GM12878 (cell line): Measurements from ENCODE around the gene PAPPA. TPM values are rescaled to one million over a fixed set of nuclear protein-coding genes. Genes with fewer than 3 reads are reported as not detected.

Source experiments
- ATAC-seq: fragments of 200-7000 bp; cut with Tn5 transposase; 3 replicates; pipeline ENCODE4 v1.9.1; 2020; ENCODE audit warnings: mild to moderate bottlenecking, moderate library complexity
- Bru-seq: library from RNA; stranded (reverse); fragments of 400-500 nt; gene quantifications from one replicate; lab custom pipeline; 2021; lab: Mats Ljungman, UMichigan
- BruChase-seq, 2 experiments: library from RNA; stranded (reverse); fragments of 400-500 nt; gene quantifications; one replicate each; lab custom pipeline; 2021; lab: Mats Ljungman, UMichigan
- BruUV-seq: library from RNA; stranded (reverse); fragments of 400-500 nt; replicated peaks from 2 replicates; lab custom pipeline; 2021; lab: Mats Ljungman, UMichigan
- CTCF ChIA-PET: fragments of 300-600 bp; sonication (Branson Sonifier 250); formaldehyde crosslinking; extraction: SDS; loops from one replicate; lab custom pipeline; 2021; ENCODE audit warnings: inconsistent platforms; lab: Yijun Ruan, JAX
- POLR2A ChIA-PET: fragments of 350-600 bp; formaldehyde crosslinking; extraction: SDS; loops from one replicate; lab custom pipeline; 2021; ENCODE audit warnings: inconsistent platforms; lab: Charles Lee
- RAD21 ChIA-PET: fragments of 300-600 bp; sonication (Branson Sonifier 250); formaldehyde crosslinking; loops from one replicate; lab custom pipeline; 2023; ENCODE audit warnings: antibody characterized with exemption; ENCODE audit not compliant: unreplicated experiment; lab: Charles Lee
- SMC1A ChIA-PET: fragments of 300-600 bp; sonication (Branson Sonifier 250); formaldehyde crosslinking; loops from one replicate; lab custom pipeline; 2023; ENCODE audit not compliant: unreplicated experiment, uncharacterized antibody; lab: Charles Lee
- DNase-seq: peaks from one replicate; pipeline ENCODE4 v3.0.0-alpha.2; 2011; ENCODE audit warnings: low read depth, low spot score
- FAIRE-seq: peaks from 3 replicates; lab custom pipeline; 2011; peaks lifted over from hg19 to GRCh38; lab: Jason Lieb, UNC
- H2AFZ ChIP-seq: 2 replicates; pipeline ENCODE4 v1.6.0; 2011; ENCODE audit warnings: low read depth, low read length, control low read depth; ENCODE audit not compliant: control insufficient read depth
- H3K27ac ChIP-seq: 2 replicates; pipeline ENCODE4 v1.5.1; 2011; ENCODE audit warnings: control low read depth; ENCODE audit not compliant: control insufficient read depth, insufficient read depth
- H3K27me3 ChIP-seq, 2 experiments: replicated peaks in 1 of 2; 2 replicates each; pipeline versions ENCODE4 v1.6.0 to v1.6.1; 2011; ENCODE audit warnings: low read length in 1 of 2; ENCODE audit not compliant: control insufficient read depth in 2 of 2, insufficient read depth in 2 of 2
- H3K36me3 ChIP-seq, 2 experiments: 2 replicates each; pipeline ENCODE4 v1.5.1; 2011; ENCODE audit warnings: low read length in 1 of 2; ENCODE audit not compliant: control insufficient read depth in 2 of 2, insufficient read depth in 2 of 2
- H3K4me1 ChIP-seq: 2 replicates; pipeline ENCODE4 v1.6.1; 2011; ENCODE audit warnings: mild to moderate bottlenecking, low read length, moderate library complexity, mixed read lengths; ENCODE audit not compliant: control insufficient read depth, insufficient read depth
- H3K4me2 ChIP-seq: 2 replicates; pipeline ENCODE4 v1.6.0; 2011; ENCODE audit warnings: control low read depth; ENCODE audit not compliant: control insufficient read depth, insufficient read depth
- H3K4me3 ChIP-seq: fragments of 200-600 bp; sonication (generic); 2 replicates; pipeline ENCODE4 v1.5.1; 2016
- H3K79me2 ChIP-seq: 2 replicates; pipeline ENCODE4 v1.6.0; 2011; ENCODE audit warnings: low read length; ENCODE audit not compliant: control insufficient read depth, insufficient read depth
- H3K9ac ChIP-seq: 2 replicates; pipeline ENCODE4 v1.8.0; 2011; ENCODE audit warnings: low read length, control low read depth, mixed read lengths; ENCODE audit not compliant: control insufficient read depth, insufficient read depth
- H3K9me3 ChIP-seq: replicated peaks from 3 replicates; pipeline ENCODE4 v1.5.1; 2011; ENCODE audit warnings: mild to moderate bottlenecking, low read length; ENCODE audit not compliant: control insufficient read depth, insufficient read depth
- H4K20me1 ChIP-seq: 2 replicates; pipeline ENCODE4 v1.6.0; 2011; ENCODE audit not compliant: control insufficient read depth, insufficient read depth
- ATF7 ChIP-seq: fragments of 450-650 bp; IDR thresholded peaks from 2 replicates; pipeline ENCODE4 v1.6.1; 2016; ENCODE audit warnings: low read depth, mild to moderate bottlenecking
- EED ChIP-seq: sonication (generic); IDR thresholded peaks from 2 replicates; pipeline ENCODE4 v1.6.1; 2016; ENCODE audit warnings: antibody characterized with exemption, low read depth
- HSF1 ChIP-seq: fragments of 150-350 bp; IDR thresholded peaks from 2 replicates; pipeline ENCODE4 v1.6.1; 2014; ENCODE audit warnings: mild to moderate bottlenecking, low read depth, low read length
- KLF5 ChIP-seq: fragments of 450-650 bp; IDR thresholded peaks from 2 replicates; pipeline ENCODE4 v1.6.1; 2014; ENCODE audit warnings: mild to moderate bottlenecking; ENCODE audit not compliant: partially characterized antibody
- MTA3 ChIP-seq: IDR thresholded peaks from 2 replicates; pipeline ENCODE4 v1.6.1; 2012; ENCODE audit warnings: low read length, inconsistent platforms, borderline replicate concordance
- NFIC ChIP-seq: IDR thresholded peaks from 2 replicates; pipeline ENCODE4 v1.6.1; 2012; ENCODE audit warnings: low read depth, mild to moderate bottlenecking, inconsistent platforms, low read length, moderate library complexity
- NR2C1 ChIP-seq: fragments of 450-650 bp; IDR thresholded peaks from 2 replicates; pipeline ENCODE4 v1.6.1; 2017; ENCODE audit warnings: antibody characterized with exemption, mild to moderate bottlenecking, moderate library complexity
- NRF1 ChIP-seq: conservative IDR thresholded peaks from 2 replicates; pipeline ENCODE4 v1.6.1; 2011; ENCODE audit warnings: mild to moderate bottlenecking, low read depth, low read length, improper control_type of control experiment
- PKNOX1 ChIP-seq: fragments of 450-650 bp; IDR thresholded peaks from 2 replicates; pipeline ENCODE4 v1.6.1; 2016; ENCODE audit warnings: mild to moderate bottlenecking
- RELB ChIP-seq: fragments of 450-650 bp; IDR thresholded peaks from 2 replicates; pipeline ENCODE4 v1.6.1; 2017; ENCODE audit warnings: low read depth, mild to moderate bottlenecking, moderate library complexity
- SPI1 ChIP-seq: IDR thresholded peaks from 2 replicates; pipeline ENCODE4 v1.6.1; 2011; ENCODE audit warnings: low read depth, mild to moderate bottlenecking, low read length, moderate library complexity, borderline replicate concordance; ENCODE audit not compliant: insufficient read depth
- TCF7 ChIP-seq: IDR thresholded peaks from 2 replicates; pipeline ENCODE4 v1.6.1; 2014; ENCODE audit warnings: antibody characterized with exemption, borderline replicate concordance
- ZBTB33 ChIP-seq: fragments of 450-650 bp; IDR thresholded peaks from 2 replicates; pipeline ENCODE4 v1.6.1; 2017; ENCODE audit warnings: mild to moderate bottlenecking
- ZNF384 ChIP-seq: IDR thresholded peaks from 2 replicates; pipeline ENCODE4 v1.6.1; 2012; ENCODE audit warnings: low read depth, mild to moderate bottlenecking, low read length, improper control_type of control experiment, borderline replicate concordance
- WGBS: methylation state at CpG from one replicate; pipeline ENCODE4 v1.1.6; 2016; ENCODE audit warnings: low lambda C conversion rate; ENCODE audit not compliant: insufficient replicate concordance, insufficient coverage; ENCODE audit errors: missing lambda C conversion rate; 5-methylcytosine and 5-hydroxymethylcytosine counted together
- in situ Hi-C: fragments of 300-500 bp; cut with MboI; formaldehyde crosslinking; loops from 9 replicates; pipeline ENCODE4 v1.14.3; 2018; ENCODE audit warnings: mixed read lengths
- intact Hi-C: fragments of 100-400 bp; cut with micrococcal nuclease; formaldehyde crosslinking; loops from one replicate; pipeline ENCODE4 v1.14.2; 2022; ENCODE audit not compliant: unreplicated experiment
- long read RNA-seq, 2 experiments: library from polyadenylated mRNA; unstranded; transcript quantifications; one replicate each; pipeline ENCODE4 v2.0.0, GENCODE V29; 2019 to 2020
- polyA minus RNA-seq, 3 experiments: library from RNA; depleted of rRNA, polyadenylated mRNA; stranded (reverse); fragments of >200 nt; gene quantifications; 2 replicates each; pipeline ENCODE4 v1.2.3, GENCODE V29; 2011
- polyA plus RNA-seq, 11 experiments: library from polyadenylated mRNA; depleted of rRNA in 4 of 11; unstranded in 6 of 11; stranded (reverse) in 5 of 11; fragments of >200 nt; fragmentation: Nextera tagmentation in 4 of 11; fragmentation: Illumina TruSeq in 1 of 11; extraction: Ambion mirVana in 4 of 11; extraction: Trizol in 1 of 11; gene quantifications; 1 replicate in 1 of 11; 2 replicates in 10 of 11; pipeline versions ENCODE4 v1.2.1 to v1.2.3, GENCODE V29; 2011 to 2016; ENCODE audit warnings: inconsistent platforms in 2 of 11, missing spikeins in 2 of 11, low read depth in 1 of 11
- total RNA-seq, 4 experiments: library from RNA; depleted of rRNA in 3 of 4; stranded (reverse); fragments of >200 nt in 3 of 4; fragmentation: Illumina TruSeq in 1 of 4; extraction: Trizol in 1 of 4; gene quantifications; 2 replicates each; pipeline versions ENCODE4 v1.2.1 to v1.2.3, GENCODE V29; 2013 to 2021

Gene PAPPA
- 0.05 TPM in 1 of 2 replicates, not detected in the other for total RNA-seq (2013; cell fraction: nucleolus; rRNA removed)
- total RNA-seq (2014; rRNA removed) (not detected in 2 replicates), total RNA-seq (2014; rRNA removed; fragmentation: Illumina TruSeq; extraction: Trizol) (not detected in 2 replicates), total RNA-seq (2021) (0.03 and 0.08 TPM in 2 replicates), polyA plus RNA-seq (2011; rRNA removed) (not detected in 2 replicates), polyA plus RNA-seq (2014; fragmentation: Illumina TruSeq; extraction: Trizol) (0.01 TPM in 1 of 2 replicates, not detected in the other), polyA plus RNA-seq (2014; fragmentation: Nextera tagmentation; extraction: Ambion mirVana) (under 1 TPM; under 0.01 to 0.02 TPM), polyA plus RNA-seq (2014; rRNA removed) (not detected in 2 replicates), polyA plus RNA-seq (2016; fragmentation: Nextera tagmentation; extraction: Ambion mirVana) (under 1 TPM; 0.15 to 0.19 TPM), polyA minus RNA-seq (2011; rRNA and poly(A)+ RNA removed) (not detected in 2 replicates), Bru-seq, nascent RNA (percentile 4 among the genes with signal in this experiment), BruChase-seq, experiment 1, labeled RNA remaining after a 6-hour chase (percentile 3 among the genes with signal in this experiment), BruChase-seq, experiment 2, labeled RNA remaining after a 2-hour chase (percentile 1 among the genes with signal in this experiment)
- polyA plus RNA-seq (2011; ENCODE audit: low read depth) = 0.03 TPM
- not detected in 2 replicates for polyA plus RNA-seq (2011; cell fraction: cytosol; rRNA removed)
- not detected in 2 replicates for polyA plus RNA-seq (2011; cell fraction: nucleus; rRNA removed)
- polyA plus RNA-seq (2012) = 0.04 and 0.20 TPM in 2 replicates
- polyA minus RNA-seq (2011; cell fraction: cytosol; rRNA and poly(A)+ RNA removed) = not detected in 2 replicates
- polyA minus RNA-seq (2011; cell fraction: nucleus; rRNA and poly(A)+ RNA removed) = not detected in 2 replicates
- long read RNA-seq, experiment 1 = 0 reads
- long read RNA-seq, experiment 2 = 0 reads

GRCh38 chr9:116153765-116154333, at the start of gene PAPPA:
Gene PAPPA (plus strand): TSS chr9:116153791. CDS start chr9:116154173, 382 bp downstream.
- CTCF ChIA-PET = interaction anchor here (1.8 to 3.5 kb wide), 2 partner anchors 416 to 418 kb away, joined by 4 to 13 read pairs; no protein-coding TSS in a partner anchor
- BruUV-seq = no TSS peak
- no peaks in the 10 kb centered on the region for H3K79me2 ChIP-seq
- DNase-seq (no peak), ATAC-seq (no peak), FAIRE-seq (no peak)
- H3K4me2 ChIP-seq = 0 out of 2 replicates have a peak within 1 kb of the TSS, but pooled peaks have one; percentile 25
- H3K36me3 ChIP-seq = no peaks in the 10 kb centered on the region
- no peaks in the 10 kb centered on the region for H4K20me1 ChIP-seq
- SMC1A ChIA-PET = interaction anchor here (0.7 kb wide), 1 partner anchor 16 kb away, joined by 3 read pairs; no protein-coding TSS in a partner anchor
- intact Hi-C loops (loop anchor here (2.0 kb wide), 1 partner anchor 419 kb away; no protein-coding TSS in a partner anchor), in situ Hi-C loops (loop anchor here (5.0 kb wide), 1 partner anchor 498 kb away; no protein-coding TSS in a partner anchor)
- H3K9me3 ChIP-seq = no peaks in the 10 kb centered on the region
- no peaks in the 10 kb centered on the region for H3K4me1 ChIP-seq
- POLR2A ChIA-PET = interaction anchor here (0.6 to 0.7 kb wide), 3 partner anchors 10 to 323 kb away, joined by 4 read pairs; no protein-coding TSS in a partner anchor
- no peak within 1 kb of the TSS for H3K9ac ChIP-seq
- H3K27me3 ChIP-seq = peaks cover 8 to 12% of the 10 kb centered on the region in 2 experiments
- H3K27ac ChIP-seq = no peak within 1 kb of the TSS
- H2AFZ ChIP-seq = no peak within 1 kb of the TSS
- no peak within 1 kb of the TSS for H3K4me3 ChIP-seq
- WGBS = 33% methylated on average over 4 of the region's 41 CpGs
- RAD21 ChIA-PET = no interaction called here
- TF ChIP-seq SPI1 (no peak), HSF1 (no peak), ZBTB33 (no peak), NR2C1 (no peak), EED (no peak), TCF7 (no peak), ATF7 (no peak), PKNOX1 (no peak), MTA3 (no peak), NRF1 (no peak), NFIC (no peak), ZNF384 (no peak), RELB (no peak), KLF5 (no peak)
